HCT116 (cell line): ENCODE measurements around the gene SERINC4. TPM values are rescaled to one million over a fixed set of nuclear protein-coding genes. Genes with fewer than 3 reads are reported as not detected.

Experiments
- ATAC-seq: fragments of 200-7000 bp; cut with Tn5 transposase; 2 replicates; pipeline ENCODE4 v1.9.1; 2020; ENCODE audit warnings: mild to moderate bottlenecking, moderate library complexity
- BruUV-seq: library from RNA; stranded (reverse); fragments of 400-500 nt; replicated peaks from 2 replicates; lab custom pipeline; 2021; lab: Mats Ljungman, UMichigan
- CTCF ChIA-PET: fragments of 300-600 bp; sonication (Branson Sonifier 250); formaldehyde crosslinking; loops from one replicate; lab custom pipeline; 2021; ENCODE audit warnings: antibody characterized with exemption; lab: Charles Lee
- POLR2A ChIA-PET: fragments of 300-600, 350-600 bp; sonication (Branson Sonifier 250); formaldehyde crosslinking; loops from one replicate; lab custom pipeline; 2021; ENCODE audit warnings: antibody characterized with exemption; lab: Charles Lee
- RAD21 ChIA-PET, 2 experiments: fragments of 300-600 bp; sonication (Branson Sonifier 250); formaldehyde crosslinking; loops; one replicate each; lab custom pipeline; 2023; ENCODE audit warnings: low total read pairs in 2 of 2; ENCODE audit not compliant: uncharacterized antibody in 2 of 2, unreplicated experiment in 2 of 2, low non-redundant PET in 1 of 2; lab: Charles Lee
- DNase-seq: peaks from one replicate; pipeline ENCODE4 v3.0.0-alpha.2; 2010; ENCODE audit warnings: low read depth, low spot score
- H2AFZ ChIP-seq: fragments of 200-600 bp; shearing (Covaris generic), sonication (generic); 2 replicates; pipeline ENCODE4 v1.6.1; 2017; ENCODE audit warnings: low read depth, mixed run types, mixed read lengths, antibody characterized with exemption, low read length; ENCODE audit not compliant: poor library complexity, severe bottlenecking
- H3K27ac ChIP-seq: 2 replicates; pipeline ENCODE4 v1.5.1; 2012; ENCODE audit warnings: low read depth, low read length
- H3K27me3 ChIP-seq: fragments of 200-600 bp; sonication (generic); 2 replicates; pipeline ENCODE4 v1.6.1; 2016; ENCODE audit warnings: mixed run types, low read length, mixed read lengths; ENCODE audit not compliant: insufficient read depth
- H3K36me3 ChIP-seq, 2 experiments: fragments of 200-500 bp in 1 of 2; fragments of 200-600 bp in 1 of 2; sonication (Bioruptor generic) in 1 of 2; sonication (generic) in 1 of 2; 2 replicates each; pipeline versions ENCODE4 v1.5.1 to v1.6.1; 2014 to 2016; ENCODE audit warnings: low read length in 2 of 2, inconsistent platforms in 1 of 2, mixed read lengths in 1 of 2, mixed run types in 1 of 2; ENCODE audit not compliant: insufficient read depth in 2 of 2, control insufficient read depth in 1 of 2
- H3K4me1 ChIP-seq, 2 experiments: fragments of 200-600 bp in 1 of 2; sonication (generic) in 1 of 2; 2 replicates each; pipeline versions ENCODE4 v1.5.1 to v1.6.1; 2012 to 2017; ENCODE audit warnings: low read length in 2 of 2, inconsistent platforms in 1 of 2, mild to moderate bottlenecking in 1 of 2, mixed read lengths in 1 of 2, mixed run types in 1 of 2, moderate library complexity in 1 of 2; ENCODE audit not compliant: insufficient read depth in 2 of 2, control insufficient read depth in 1 of 2
- H3K4me2 ChIP-seq: fragments of 200-600 bp; sonication (generic); 2 replicates; pipeline ENCODE4 v1.6.1; 2017; ENCODE audit warnings: mixed run types, low read length, mixed read lengths
- H3K4me3 ChIP-seq, 2 experiments: fragments of 200-600 bp in 1 of 2; sonication (generic) in 1 of 2; replicated peaks in 1 of 2; 2 replicates each; pipeline ENCODE4 v1.5.1; 2011 to 2016; ENCODE audit warnings: low read length in 2 of 2, control low read depth in 1 of 2, low read depth in 1 of 2, mild to moderate bottlenecking in 1 of 2, mixed read lengths in 1 of 2, mixed run types in 1 of 2
- H3K79me2 ChIP-seq: fragments of 200-600 bp; sonication (generic); 2 replicates; pipeline ENCODE4 v1.6.1; 2017; ENCODE audit warnings: mild to moderate bottlenecking, mixed run types, low read length, moderate library complexity, mixed read lengths; ENCODE audit not compliant: insufficient read depth
- H3K9ac ChIP-seq: fragments of 200-600 bp; sonication (generic); 2 replicates; pipeline ENCODE4 v1.6.1; 2016; ENCODE audit warnings: low read length, mixed read lengths
- H3K9me2 ChIP-seq: fragments of 200-600 bp; sonication (generic), shearing (Covaris generic); 2 replicates; pipeline ENCODE4 v1.6.1; 2017; ENCODE audit warnings: mixed run types, mild to moderate bottlenecking, moderate library complexity; ENCODE audit not compliant: insufficient read depth
- H3K9me3 ChIP-seq, 2 experiments: fragments of 200-500 bp in 1 of 2; fragments of 200-600 bp in 1 of 2; sonication (Bioruptor generic) in 1 of 2; sonication (generic) in 1 of 2; 2 replicates each; pipeline ENCODE4 v1.6.1; 2014 to 2017; ENCODE audit warnings: low read length in 2 of 2, mixed read lengths in 2 of 2, inconsistent platforms in 1 of 2, low read depth in 1 of 2, mild to moderate bottlenecking in 1 of 2, mixed run types in 1 of 2, moderate library complexity in 1 of 2; ENCODE audit not compliant: control insufficient read depth in 1 of 2, insufficient read depth in 1 of 2
- H4K20me1 ChIP-seq: fragments of 200-600 bp; sonication (generic), shearing (Covaris generic); 2 replicates; pipeline ENCODE4 v1.6.1; 2017; ENCODE audit warnings: mixed run types, mild to moderate bottlenecking, moderate library complexity; ENCODE audit not compliant: insufficient read depth
- CBX3 ChIP-seq: IDR thresholded peaks from 2 replicates; pipeline ENCODE4 v1.6.1; 2012; ENCODE audit warnings: low read depth
- CEBPB ChIP-seq: IDR thresholded peaks from 2 replicates; pipeline ENCODE4 v1.6.1; 2012; ENCODE audit warnings: low read depth
- EGR1 ChIP-seq: IDR thresholded peaks from 2 replicates; pipeline ENCODE4 v1.6.1; 2012; ENCODE audit warnings: low read depth
- ELF1 ChIP-seq: IDR thresholded peaks from 2 replicates; pipeline ENCODE4 v1.6.1; 2012; ENCODE audit warnings: low read depth, borderline replicate concordance
- EZH2phosphoT487 ChIP-seq: fragments of 200-600 bp; IDR thresholded peaks from 2 replicates; pipeline ENCODE4 v1.6.1; 2018; ENCODE audit warnings: antibody characterized with exemption, borderline replicate concordance
- FOSL1 ChIP-seq: IDR thresholded peaks from 2 replicates; pipeline ENCODE4 v1.6.1; 2012; ENCODE audit warnings: low read depth
- JUND ChIP-seq: IDR thresholded peaks from 2 replicates; pipeline ENCODE4 v1.6.1; 2012
- POLR2A ChIP-seq: IDR thresholded peaks from 2 replicates; pipeline ENCODE4 v1.7.0; 2011; ENCODE audit warnings: borderline replicate concordance; ENCODE audit not compliant: insufficient read depth, insufficient read length; ENCODE audit errors: extremely low read depth
- POLR2AphosphoS5 ChIP-seq: IDR thresholded peaks from 2 replicates; pipeline ENCODE4 v1.6.1; 2011; ENCODE audit warnings: mild to moderate bottlenecking, low read depth, low read length, moderate library complexity
- RAD21 ChIP-seq: IDR thresholded peaks from 2 replicates; pipeline ENCODE4 v1.6.1; 2012; ENCODE audit warnings: low read depth, mild to moderate bottlenecking
- SIN3A ChIP-seq: IDR thresholded peaks from 2 replicates; pipeline ENCODE4 v1.6.1; 2012; ENCODE audit warnings: low read depth
- SP1 ChIP-seq: IDR thresholded peaks from 2 replicates; pipeline ENCODE4 v1.6.1; 2012; ENCODE audit warnings: low read depth
- SRF ChIP-seq: IDR thresholded peaks from 2 replicates; pipeline ENCODE4 v1.6.1; 2012; ENCODE audit warnings: low read depth
- TCF7L2 ChIP-seq: IDR thresholded peaks from 2 replicates; pipeline ENCODE4 v1.7.0; 2011; ENCODE audit warnings: borderline replicate concordance, inconsistent platforms; ENCODE audit not compliant: insufficient read depth, insufficient read length; ENCODE audit errors: extremely low read depth
- YY1 ChIP-seq: IDR thresholded peaks from 2 replicates; pipeline ENCODE4 v1.6.1; 2011; ENCODE audit warnings: low read length, low read depth, moderate library complexity, mild to moderate bottlenecking; ENCODE audit not compliant: insufficient replicate concordance; ENCODE audit errors: extremely low read depth
- ZBTB33 ChIP-seq: IDR thresholded peaks from 2 replicates; pipeline ENCODE4 v1.6.1; 2011; ENCODE audit warnings: mild to moderate bottlenecking, low read length, moderate library complexity; ENCODE audit not compliant: insufficient replicate concordance; ENCODE audit errors: extremely low read depth
- ZFX ChIP-seq: fragments of 450-650 bp; IDR thresholded peaks from 2 replicates; pipeline ENCODE4 v1.6.1; 2017
- ZNF274 ChIP-seq: fragments of 200-500 bp; sonication (Bioruptor generic); IDR thresholded peaks from 2 replicates; pipeline ENCODE4 v1.6.1; 2014; ENCODE audit warnings: mild to moderate bottlenecking, low read depth, low read length, inconsistent platforms
- intact Hi-C: fragments of 100-400 bp; cut with micrococcal nuclease; formaldehyde crosslinking; loops from 2 replicates; pipeline ENCODE4 v1.10.0; 2022
- total RNA-seq: library from RNA; stranded (reverse); gene quantifications from one replicate; pipeline ENCODE4 v1.2.1, GENCODE V29; 2021; ENCODE audit not compliant: unreplicated experiment
- TF ChIP-seq, protein P1 (sequence below): IDR thresholded peaks from 2 replicates; pipeline ENCODE4 v1.6.1; 2012
- TF ChIP-seq, protein P2 (sequence below): IDR thresholded peaks from 2 replicates; pipeline ENCODE4 v1.6.1; 2012

SERINC4 gene
- total RNA-seq, 1 experiment from 2014 or later, result 0.12 TPM

DNA sequence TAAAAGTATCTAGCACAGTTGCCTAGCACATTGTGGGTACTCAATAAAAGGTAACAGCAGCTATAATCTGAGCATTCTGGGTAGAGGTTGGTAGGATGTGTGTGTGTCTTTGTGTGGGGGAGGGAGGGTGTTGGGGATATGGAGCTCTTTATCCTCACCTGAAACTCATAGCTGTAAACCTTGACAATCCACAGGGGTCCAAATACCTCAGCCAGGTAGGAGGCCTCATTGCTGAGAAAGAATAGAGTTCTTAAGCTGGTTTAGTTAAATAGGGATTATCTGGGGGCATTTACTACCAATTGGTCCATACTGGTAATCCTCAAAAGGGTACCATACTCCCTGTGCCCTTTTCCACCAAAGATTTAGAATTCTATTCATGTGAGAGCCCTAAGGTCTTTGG is 4.0 kb downstream of the SERINC4 start:
- Histone ChIP-seq H3K27ac (no peak overlapping the region), H4K20me1 (no peaks in the 10 kb centered on the region), H3K9me3 (no peaks in the 10 kb centered on the region)
- no peak for ATAC-seq
- no peak for DNase-seq
- TF ChIP-seq ELF1 (no peak), POLR2AphosphoS5 (no peak), EZH2phosphoT487 (no peak), SP1 (no peak), JUND (no peak), EGR1 (no peak), SRF (no peak), RAD21 (no peak), TCF7L2 (no peak), SIN3A (no peak)
- TF ChIP-seq, all 23 proteins: peak for 0
- Histone ChIP-seq H3K9me2 (no peaks in the 10 kb centered on the region), H3K79me2 (peaks cover 43% of the 10 kb centered on the region), H2AFZ (no peak overlapping the region), H3K4me3 (no peak overlapping the region), H3K4me2 (no peak overlapping the region), H3K9ac (no peak overlapping the region), H3K27me3 (no peaks in the 10 kb centered on the region), H3K36me3 (peaks cover 31 to 40% of the 10 kb centered on the region in 2 experiments), H3K4me1 (peaks cover 16 to 32% of the 10 kb centered on the region in 2 experiments)
- intact Hi-C loops, result no loop called here
- ChIA-PET RAD21 (no interaction called here), POLR2A (interaction anchor here (1.3 kb wide), 1 partner anchor 20 kb away, joined by 3 read pairs; the partner anchor contains the start of gene ELL3), CTCF (interaction anchor here (1.7 kb wide), 1 partner anchor 19 kb away, joined by 12 read pairs; the partner anchor contains the start of gene ELL3)
- BruUV-seq, result no TSS peak

GRCh38 chr15:43795197-43795596 is 4.8 kb downstream of the SERINC4 start:
- no peaks in the 10 kb centered on the region for H3K9me3 ChIP-seq
- H3K9ac ChIP-seq, result no peak overlapping the region
- H3K4me1 ChIP-seq, result peaks cover 15 to 30% of the 10 kb centered on the region in 2 experiments
- no peak overlapping the region for H2AFZ ChIP-seq
- peaks cover 31 to 40% of the 10 kb centered on the region in 2 experiments for H3K36me3 ChIP-seq
- ATAC-seq (no peak), DNase-seq (no peak)
- no peaks in the 10 kb centered on the region for H3K27me3 ChIP-seq
- RAD21 ChIA-PET, result no interaction called here
- no peak overlapping the region for H3K4me2 ChIP-seq
- intact Hi-C loops, result no loop called here
- peaks cover 37% of the 10 kb centered on the region for H3K79me2 ChIP-seq
- CTCF ChIA-PET, result interaction anchor here (0.6 to 1.7 kb wide), 2 partner anchors 18 kb away, joined by 3 to 12 read pairs; partner anchors contain the start of gene ELL3
- H3K27ac ChIP-seq, result no peak overlapping the region
- H4K20me1 ChIP-seq, result no peaks in the 10 kb centered on the region
- POLR2A ChIA-PET, result interaction anchor here (1.3 kb wide), 1 partner anchor 19 kb away, joined by 3 read pairs; the partner anchor contains the start of gene ELL3
- no peak overlapping the region for H3K4me3 ChIP-seq
- BruUV-seq, result no TSS peak
- no peaks in the 10 kb centered on the region for H3K9me2 ChIP-seq
- TF ChIP-seq RAD21 (no peak), SP1 (no peak), POLR2A (no peak), SRF (no peak), CEBPB (no peak), ZFX (no peak), TCF7L2 (no peak), JUND (no peak), YY1 (no peak), FOSL1 (no peak), SIN3A (no peak), ZBTB33 (no peak), POLR2AphosphoS5 (no peak), EGR1 (no peak), CBX3 (no peak), ZNF274 (no peak)
- TF ChIP-seq, protein P1, sequence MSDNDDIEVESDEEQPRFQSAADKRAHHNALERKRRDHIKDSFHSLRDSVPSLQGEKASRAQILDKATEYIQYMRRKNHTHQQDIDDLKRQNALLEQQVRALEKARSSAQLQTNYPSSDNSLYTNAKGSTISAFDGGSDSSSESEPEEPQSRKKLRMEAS, result no peak
- TF ChIP-seq, protein P2, sequence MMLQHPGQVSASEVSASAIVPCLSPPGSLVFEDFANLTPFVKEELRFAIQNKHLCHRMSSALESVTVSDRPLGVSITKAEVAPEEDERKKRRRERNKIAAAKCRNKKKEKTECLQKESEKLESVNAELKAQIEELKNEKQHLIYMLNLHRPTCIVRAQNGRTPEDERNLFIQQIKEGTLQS, result no peak
